T-helper 2 cell treated with Interferon-gamma antibody and Interleukin-4, amounts not matched to agents 100 ng/mL and 5 ng/mL, for 36 hours (primary cell): ENCODE data around the gene FCHSD1. TPM values are rescaled to one million over a fixed set of nuclear protein-coding genes. Genes with fewer than 3 reads are reported as not detected.

Experiments used
- intact Hi-C: fragments of 100-400 bp; cut with micrococcal nuclease; formaldehyde crosslinking; loops from one replicate; pipeline ENCODE4 v1.15.1; 2023
- total RNA-seq: library from RNA; stranded (reverse); gene quantifications from 2 replicates; pipeline ENCODE4 v1.2.3, GENCODE V29; 2022

FCHSD1 gene
- total RNA-seq, 1 donor from 2014 or later: 55.1 TPM

- intact Hi-C loops: no loop called here
These were observed 4.0 kb downstream of the FCHSD1 start for GRCh38 chr5:141647242-141647641.

GRCh38 chr5:141646026-141646425 lies 5.2 kb downstream of the FCHSD1 start:
- intact Hi-C loops: no loop called here

- intact Hi-C loops: no loop called here
These were observed 9.5 kb downstream of the FCHSD1 start for GRCh38 chr5:141641634-141642267.

- intact Hi-C loops: no loop called here
These were observed 10.5 kb downstream of the FCHSD1 start for GRCh38 chr5:141640698-141641097.

GRCh38 chr5:141640051-141640415 lies 11.2 kb downstream of the FCHSD1 start:
- intact Hi-C loops: no loop called here

- intact Hi-C loops: loop anchor here (10.0 kb wide), 1 partner anchor 1465 kb away; the partner anchor contains the start of gene CYSTM1
These were observed 11.7 kb downstream of the FCHSD1 start for GRCh38 chr5:141639357-141640050.

- intact Hi-C loops: loop anchor here (10.0 kb wide), 1 partner anchor 1464 kb away; the partner anchor contains the start of gene CYSTM1
These were observed 12.4 kb downstream of the FCHSD1 start for GRCh38 chr5:141638771-141639170.

- intact Hi-C loops: loop anchor here (2.0 to 10.0 kb wide), 2 partner anchors 73 to 1463 kb away; partner anchors contain the start of gene CYSTM1
These were observed 13.3 kb downstream of the FCHSD1 start for GRCh38 chr5:141637767-141638419.

- intact Hi-C loops: loop anchor here (2.0 to 10.0 kb wide), 2 partner anchors 72 to 1462 kb away; partner anchors contain the start of gene CYSTM1
These were observed 14.0 kb downstream of the FCHSD1 start for GRCh38 chr5:141637123-141637766.

GRCh38 chr5:141636413-141637122 lies 14.7 kb downstream of the FCHSD1 start, which contains the start of the genes HDAC3 and RELL2:
Gene HDAC3, minus strand, starts transcription at chr5:141636849. Its CDS starts 59 bp downstream, at chr5:141636790.
Gene RELL2, plus strand, starts transcription at chr5:141636997. Its CDS starts 1,229 bp downstream, at chr5:141638226.
- intact Hi-C loops: loop anchor here (1.0 to 10.0 kb wide), 6 partner anchors 15 to 1462 kb away; partner anchors contain the start of genes CYSTM1 and FCHSD1

- intact Hi-C loops: loop anchor here (1.0 to 10.0 kb wide), 6 partner anchors 15 to 1461 kb away; partner anchors contain the start of genes CYSTM1 and FCHSD1
These were observed 15.2 kb downstream of the FCHSD1 start for GRCh38 chr5:141636106-141636412.

GRCh38 chr5:141635646-141636045 lies 15.6 kb downstream of the FCHSD1 start:
- intact Hi-C loops: loop anchor here (1.0 to 10.0 kb wide), 6 partner anchors 16 to 1461 kb away; partner anchors contain the start of genes CYSTM1 and FCHSD1

- intact Hi-C loops: loop anchor here (10.0 kb wide), 1 partner anchor 1460 kb away; the partner anchor contains the start of gene CYSTM1
These were observed 16.5 kb downstream of the FCHSD1 start for GRCh38 chr5:141634720-141635119.

GRCh38 chr5:141633871-141634561 lies 17.2 kb downstream of the FCHSD1 start:
- intact Hi-C loops: loop anchor here (10.0 kb wide), 1 partner anchor 1459 kb away; the partner anchor contains the start of gene CYSTM1

- intact Hi-C loops: loop anchor here (10.0 kb wide), 1 partner anchor 1458 kb away; the partner anchor contains the start of gene CYSTM1
These were observed 18.6 kb downstream of the FCHSD1 start for GRCh38 chr5:141632650-141633049.

- intact Hi-C loops: loop anchor here (10.0 kb wide), 1 partner anchor 1456 kb away; the partner anchor contains the start of gene CYSTM1
These were observed 20.6 kb downstream of the FCHSD1 start for GRCh38 chr5:141630570-141631140.

GRCh38 chr5:141628175-141628788 lies 22.9 kb downstream of the FCHSD1 start:
- intact Hi-C loops: no loop called here

- intact Hi-C loops: no loop called here
These were observed 27.6 kb downstream of the FCHSD1 start for GRCh38 chr5:141623611-141624010.

- intact Hi-C loops: no loop called here
These were observed 28.0 kb downstream of the FCHSD1 start for GRCh38 chr5:141623186-141623585.
